GM18873 (cell line): Measurements from ENCODE around the gene TLCD5.

Experiments used
- ATAC-seq: cut with Tn5 transposase; IDR thresholded peaks from one replicate; pipeline ENCODE4 v1.9.1; 2021; ENCODE audit warnings: mild to moderate bottlenecking, moderate library complexity, moderate number of reproducible peaks; ENCODE audit not compliant: unreplicated experiment, low FRiP score

The TLCD5 gene

GRCh38 chr11:120306519-120307242 lies 18.4 kb upstream of the TLCD5 start:
- ATAC-seq: no peak

- no peak for ATAC-seq
Measured at GRCh38 chr11:120307476-120307875, 17.6 kb upstream of the TLCD5 start.

GRCh38 chr11:120308081-120308480 lies 17.0 kb upstream of the TLCD5 start:
- ATAC-seq: no peak

- no peak for ATAC-seq
Measured at GRCh38 chr11:120310870-120311269, 14.2 kb upstream of the TLCD5 start.

GRCh38 chr11:120314861-120315260 lies 10.2 kb upstream of the TLCD5 start:
- no peak for ATAC-seq

GRCh38 chr11:120316880-120317688 lies 8.0 kb upstream of the TLCD5 start:
- ATAC-seq: no peak

GRCh38 chr11:120317689-120318480 lies 7.2 kb upstream of the TLCD5 start:
- ATAC-seq: no peak

- no peak for ATAC-seq
Measured at GRCh38 chr11:120318906-120319305, 6.2 kb upstream of the TLCD5 start.

- no peak for ATAC-seq
Measured at GRCh38 chr11:120326228-120326627, 1.1 kb downstream of the TLCD5 start.

- no peak for ATAC-seq
Measured at GRCh38 chr11:120326845-120327281, 1.8 kb downstream of the TLCD5 start.

- no peak for ATAC-seq
Measured at GRCh38 chr11:120327311-120327710, 2.2 kb downstream of the TLCD5 start.

- no peak for ATAC-seq
Measured at GRCh38 chr11:120329556-120329955, 4.5 kb downstream of the TLCD5 start.

- ATAC-seq: no peak
Measured at GRCh38 chr11:120330045-120330444, 4.9 kb downstream of the TLCD5 start.

GRCh38 chr11:120331301-120331996 lies 6.3 kb downstream of the TLCD5 start:
- no peak for ATAC-seq

- ATAC-seq: no peak
Measured at GRCh38 chr11:120332822-120333716, 8.0 kb downstream of the TLCD5 start.

GRCh38 chr11:120333801-120334200 lies 8.7 kb downstream of the TLCD5 start:
- no peak for ATAC-seq

- no peak for ATAC-seq
Measured at GRCh38 chr11:120334332-120334731, 9.2 kb downstream of the TLCD5 start.

- no peak for ATAC-seq
Measured at GRCh38 chr11:120334894-120335462, 9.9 kb downstream of the TLCD5 start.

- ATAC-seq: no peak
Measured at GRCh38 chr11:120335556-120335907, 10.4 kb downstream of the TLCD5 start.
